K562 (cell line): Measurements from ENCODE around the gene HVCN1. TPM values are rescaled to one million over a fixed set of nuclear protein-coding genes. Genes with fewer than 3 reads are reported as not detected.

ENCODE experiments used
- ATAC-seq: fragments of 200-7000 bp; cut with Tn5 transposase; 3 replicates; pipeline ENCODE4 v1.9.1; 2020; ENCODE audit warnings: moderate library complexity
- BruUV-seq: library from RNA; stranded (reverse); fragments of 400-500 nt; replicated peaks from 2 replicates; lab custom pipeline; 2021; lab: Mats Ljungman, UMichigan
- CTCF ChIA-PET: fragments of 300-600 bp; formaldehyde crosslinking; extraction: SDS; loops from one replicate; lab custom pipeline; 2021; ENCODE audit warnings: low intra/inter-chr PET ratio; lab: Yijun Ruan, JAX
- POLR2A ChIA-PET: fragments of 300-600, 350-650 bp; sonication (Branson Sonifier 250); formaldehyde crosslinking; extraction: SDS; loops from one replicate; lab custom pipeline; 2021; ENCODE audit warnings: antibody characterized with exemption, inconsistent platforms; lab: Yijun Ruan, JAX
- DNase-seq, 4 experiments: peaks; one replicate each; pipeline versions ENCODE4 v3.0.0 to v3.0.0-alpha.2; 2011 to 2018; ENCODE audit warnings: low spot score in 3 of 4, mixed read lengths in 3 of 4; ENCODE audit errors: extremely low read depth in 1 of 4
- FAIRE-seq: peaks from 2 replicates; lab custom pipeline; 2011; peaks lifted over from hg19 to GRCh38; lab: Jason Lieb, UNC
- H2AFZ ChIP-seq: 2 replicates; pipeline ENCODE4 v1.6.0; 2011; ENCODE audit warnings: low read depth, low read length, control low read depth, inconsistent platforms
- H3K27ac ChIP-seq: fragments of 200-600 bp; 3 replicates; pipeline ENCODE4 v1.8.0; 2011; ENCODE audit warnings: low read depth, mild to moderate bottlenecking, control low read depth, inconsistent platforms, low read length, moderate library complexity, mixed read lengths; ENCODE audit errors: extremely low read depth
- H3K27me3 ChIP-seq, 2 experiments: fragments of 300-600 bp in 1 of 2; 2 replicates in 1 of 2; 3 replicates in 1 of 2; pipeline versions ENCODE4 v1.6.0 to v1.8.0; 2011; ENCODE audit warnings: inconsistent platforms in 2 of 2, low read length in 2 of 2, mild to moderate bottlenecking in 1 of 2, mixed read lengths in 1 of 2, moderate library complexity in 1 of 2; ENCODE audit not compliant: control insufficient read depth in 2 of 2, insufficient read depth in 2 of 2
- H3K36me3 ChIP-seq: fragments of 300-600 bp; 3 replicates; pipeline ENCODE4 v1.8.0; 2011; ENCODE audit warnings: mild to moderate bottlenecking, low read length, inconsistent platforms; ENCODE audit not compliant: control insufficient read depth, insufficient read depth
- H3K4me1 ChIP-seq, 2 experiments: fragments of 200-600 bp in 1 of 2; replicated peaks in 1 of 2; 2 replicates in 1 of 2; 3 replicates in 1 of 2; pipeline versions ENCODE4 v1.5.1 to v1.8.0; 2011; ENCODE audit warnings: inconsistent platforms in 2 of 2, low read length in 2 of 2, mild to moderate bottlenecking in 1 of 2, mixed read lengths in 1 of 2, moderate library complexity in 1 of 2; ENCODE audit not compliant: control insufficient read depth in 2 of 2, insufficient read depth in 2 of 2
- H3K4me2 ChIP-seq: 2 replicates; pipeline ENCODE4 v1.6.1; 2011; ENCODE audit warnings: low read length, control low read depth, inconsistent platforms, mixed read lengths; ENCODE audit not compliant: insufficient read depth
- H3K4me3 ChIP-seq: fragments of 200-600 bp; sonication (generic), shearing (Covaris generic); 2 replicates; pipeline ENCODE4 v1.5.1; 2016; ENCODE audit warnings: control low read depth, inconsistent platforms
- H3K79me2 ChIP-seq: fragments of 200-600 bp; 3 replicates; pipeline ENCODE4 v1.8.0; 2011; ENCODE audit warnings: low read length, inconsistent platforms; ENCODE audit not compliant: control insufficient read depth, insufficient read depth
- H3K9ac ChIP-seq, 2 experiments: 2 replicates each; pipeline versions ENCODE4 v1.6.0 to v1.6.1; 2011; ENCODE audit warnings: low read depth in 2 of 2, low read length in 2 of 2, control low read depth in 1 of 2, inconsistent platforms in 1 of 2, mild to moderate bottlenecking in 1 of 2, mixed read lengths in 1 of 2; ENCODE audit not compliant: insufficient read depth in 1 of 2
- H3K9me1 ChIP-seq: one replicate; pipeline ENCODE4 v1.6.0; 2011; ENCODE audit warnings: inconsistent platforms, mild to moderate bottlenecking, low read length, moderate library complexity; ENCODE audit not compliant: control insufficient read depth, insufficient read depth
- H3K9me3 ChIP-seq: replicated peaks from 2 replicates; pipeline ENCODE4 v1.5.1; 2011; ENCODE audit warnings: low read depth, low read length, inconsistent platforms; ENCODE audit not compliant: control insufficient read depth, insufficient read depth
- H4K20me1 ChIP-seq: replicated peaks from 2 replicates; pipeline ENCODE4 v1.6.1; 2011; ENCODE audit warnings: low read length, inconsistent platforms, mixed read lengths; ENCODE audit not compliant: control insufficient read depth, insufficient read depth
- DLX4 ChIP-seq: fragments of 250-450 bp; sonication (Bioruptor Pico); IDR thresholded peaks from 2 replicates; pipeline ENCODE4 v1.6.1; 2021; ENCODE audit warnings: mild to moderate bottlenecking
- FOSL1 ChIP-seq: fragments of 200-800 bp; sonication (Bioruptor generic); conservative IDR thresholded peaks from 2 replicates; pipeline ENCODE4 v1.6.1; 2016; ENCODE audit warnings: missing genetic modification characterization, missing compliant biosample characterization
- FOXA3 ChIP-seq, 2 experiments: fragments of 450-650 bp in 1 of 2; sonication (generic) in 1 of 2; formaldehyde crosslinking; IDR thresholded peaks in 1 of 2; conservative IDR thresholded peaks in 1 of 2; 2 replicates each; pipeline versions ENCODE4 v1.4.0 to v1.8.0; 2020 to 2022; ENCODE audit warnings: mild to moderate bottlenecking in 2 of 2, missing genetic modification reagents in 1 of 2
- MLX ChIP-seq, 2 experiments: fragments of 450-650 bp in 1 of 2; sonication (generic) in 1 of 2; formaldehyde crosslinking; conservative IDR thresholded peaks; 2 replicates each; pipeline versions ENCODE4 v1.4.0 to v1.8.1; 2020 to 2022; ENCODE audit warnings: mild to moderate bottlenecking in 1 of 2, missing genetic modification reagents in 1 of 2
- MYNN ChIP-seq, 2 experiments: sonication (generic); formaldehyde crosslinking in 1 of 2; IDR thresholded peaks; 2 replicates each; pipeline versions ENCODE4 v1.5.0 to v1.6.1; 2016 to 2020; ENCODE audit warnings: antibody characterized with exemption in 1 of 2, missing genetic modification reagents in 1 of 2
- POLR3G ChIP-seq: IDR thresholded peaks from 2 replicates; pipeline ENCODE4 v1.6.1; 2011; ENCODE audit not compliant: insufficient read length, insufficient replicate concordance; ENCODE audit errors: extremely low read depth
- RBM34 ChIP-seq: fragments of 200-400 bp; formaldehyde crosslinking; IDR thresholded peaks from 2 replicates; pipeline ENCODE4 v1.6.1; 2018; ENCODE audit warnings: low read length, borderline replicate concordance; ENCODE audit not compliant: insufficient read depth
- RNF219 ChIP-seq: fragments of 250-450 bp; sonication (Bioruptor Pico); IDR thresholded peaks from 2 replicates; pipeline ENCODE4 v1.5.0; 2022; ENCODE audit warnings: mild to moderate bottlenecking
- SIX5 ChIP-seq, 2 experiments: IDR thresholded peaks; 2 replicates each; pipeline ENCODE4 v1.6.1; 2011; ENCODE audit warnings: low read length in 2 of 2, borderline replicate concordance in 1 of 2, low read depth in 1 of 2, mild to moderate bottlenecking in 1 of 2, moderate library complexity in 1 of 2; ENCODE audit not compliant: insufficient read depth in 1 of 2
- SMAD2 ChIP-seq: fragments of 150-350 bp; IDR thresholded peaks from 2 replicates; pipeline ENCODE4 v1.6.1; 2014; ENCODE audit warnings: low read depth, mild to moderate bottlenecking, low read length
- SNRNP70 ChIP-seq: fragments of 200-400 bp; formaldehyde crosslinking; optimal IDR thresholded peaks from 2 replicates; pipeline ENCODE3; 2017; ENCODE audit warnings: low read depth, low read length
- STAT5B ChIP-seq: fragments of 250-450 bp; sonication (Bioruptor Pico); IDR thresholded peaks from 2 replicates; pipeline ENCODE4 v1.8.0; 2021; ENCODE audit warnings: mild to moderate bottlenecking, inconsistent platforms
- SUPT5H ChIP-seq: fragments of 450-650 bp; IDR thresholded peaks from 2 replicates; pipeline ENCODE4 v1.6.1; 2016
- ZNF224 ChIP-seq: sonication (generic); formaldehyde crosslinking; IDR thresholded peaks from 2 replicates; pipeline ENCODE4 v1.8.0; 2022; ENCODE audit warnings: mild to moderate bottlenecking, missing genetic modification reagents
- ZZZ3 ChIP-seq: fragments of 450-650 bp; IDR thresholded peaks from 2 replicates; pipeline ENCODE4 v1.6.1; 2016; ENCODE audit warnings: antibody characterized with exemption, mild to moderate bottlenecking, moderate library complexity
- WGBS: fragments of 100-300 bp; shearing (Covaris generic); methylation state at CpG from one replicate; pipeline ENCODE4 v1.1.6; 2016; ENCODE audit warnings: low coverage, mixed read lengths; ENCODE audit not compliant: insufficient coverage; ENCODE audit errors: missing lambda C conversion rate; 5-methylcytosine and 5-hydroxymethylcytosine counted together
- in situ Hi-C: fragments of 300-500 bp; cut with MboI; formaldehyde crosslinking; loops from 4 replicates; pipeline ENCODE4 v1.15.0; 2018; ENCODE audit warnings: inconsistent platforms, mixed read lengths
- intact Hi-C: fragments of 100-400 bp; cut with micrococcal nuclease; formaldehyde crosslinking; loops from 2 replicates; pipeline ENCODE4 v1.14.2; 2022
- polyA plus RNA-seq, 8 experiments: library from polyadenylated mRNA; depleted of rRNA in 4 of 8; stranded (reverse) in 5 of 8; unstranded in 3 of 8; fragments of >200 nt; fragmentation: Nextera tagmentation in 2 of 8; fragmentation: Illumina TruSeq in 1 of 8; extraction: Ambion mirVana in 2 of 8; extraction: Trizol in 1 of 8; gene quantifications; 2 replicates each; pipeline versions ENCODE4 v1.2.1 to v1.2.3, GENCODE V29; 2011 to 2014; ENCODE audit warnings: inconsistent platforms in 1 of 8, missing spikeins in 1 of 8
- total RNA-seq, 7 experiments: library from RNA; depleted of rRNA in 6 of 7; stranded (reverse); fragments of >200 nt in 6 of 7; fragmentation: Illumina TruSeq in 2 of 7; extraction: Trizol in 2 of 7; gene quantifications; 2 replicates each; pipeline versions ENCODE4 v1.2.1 to v1.2.3, GENCODE V29; 2011 to 2021; ENCODE audit warnings: low replicate concordance in 1 of 7

HVCN1 gene
- total and polyA plus RNA-seq, 9 of the 15 experiments (the other 6 are each of a cell fraction or from before 2014, with no cell fraction given): 0.21 to 1.4 (median 0.74) TPM

- peaks cover 26% of the 10 kb centered on the region for H4K20me1 ChIP-seq
- H3K27me3 ChIP-seq: no peaks in the 10 kb centered on the region
- H3K79me2 ChIP-seq: peaks cover 97% of the 10 kb centered on the region
- no peak overlapping the region for H2AFZ ChIP-seq
- H3K36me3 ChIP-seq: peaks cover 93% of the 10 kb centered on the region
- no peak overlapping the region for H3K27ac ChIP-seq
- H3K4me3 ChIP-seq: no peak overlapping the region
- FAIRE-seq (no peak), ATAC-seq (no peak), DNase-seq (no peak)
- intact Hi-C loops: no loop called here
- H3K9me3 ChIP-seq: no peaks in the 10 kb centered on the region
- TF ChIP-seq RNF219 (CRISPR knock-in tag) (no peak), SMAD2 (no peak), SIX5 (IDR thresholded peaks at IDR 0.05; ENCODE audit: borderline replicate concordance in 1 of 2, insufficient read depth in 1 of 2, low read depth in 1 of 2, low read length in 2 of 2) (no peak), FOSL1 (tag) (no peak), DLX4 (no peak), MYNN (IDR thresholded peaks at IDR 0.05) (no peak), MYNN (CRISPR knock-in tag; IDR thresholded peaks at IDR 0.05) (no peak), STAT5B (CRISPR knock-in tag) (no peak), SNRNP70 (no peak), SUPT5H (no peak), FOXA3 (CRISPR knock-in tag; conservative IDR thresholded peaks at IDR 0.05 in 1 of 2, IDR thresholded peaks at IDR 0.05 in 1 of 2) (no peak), MLX (CRISPR knock-in tag; conservative IDR thresholded peaks at IDR 0.05) (no peak), POLR3G (no peak), ZNF224 (CRISPR knock-in tag) (no peak), ZZZ3 (no peak), RBM34 (no peak)
- no peaks in the 10 kb centered on the region for H3K9me1 ChIP-seq
- peaks cover 11 to 16% of the 10 kb centered on the region in 2 experiments; a peak in 4 of 5 replicates for H3K4me1 ChIP-seq
- CTCF ChIA-PET: interaction anchor here (0.7 kb wide), 1 partner anchor 8 kb away, joined by 3 read pairs; no protein-coding TSS in a partner anchor
- BruUV-seq: no TSS peak
- H3K4me2 ChIP-seq: no peak overlapping the region
- no peak overlapping the region for H3K9ac ChIP-seq
- in situ Hi-C loops: no loop called here
- WGBS: 86% methylated on average over 5 of the region's 5 CpGs
- POLR2A ChIA-PET: interaction anchor here (0.9 to 1.4 kb wide), 5 partner anchors 10 to 14 kb away, joined by 3 to 7 read pairs (median 4); partner anchors contain the start of gene PPP1CC
Measured at GRCh38 chr12:110733089-110733715, 44.3 kb upstream of the HVCN1 start.
